K562 treated with DMSO at 1 percent for 12 hours (cell line): ENCODE measurements around the gene GOLGA6L9. TPM values are rescaled to one million over a fixed set of nuclear protein-coding genes. Genes with fewer than 3 reads are reported as not detected.

Experiments
- total RNA-seq: library from RNA; unstranded; fragments of 300-600 nt; gene quantifications from 2 replicates; pipeline ENCODE4 v1.2.3, GENCODE V29; 2022; ENCODE audit not compliant: insufficient read depth

GOLGA6L9 gene
- 1.4 and 4.1 TPM in 2 replicates for total RNA-seq

GRCh38 chr15:82429693-82430092 lies at the start of gene GOLGA6L9:
Gene GOLGA6L9, plus strand, starts transcription at chr15:82429816. Its CDS starts 264 bp downstream, at chr15:82430080.

Other genes with a start within 250 kb of the GOLGA6L9 start
- 9.4 and 11.8 TPM in 2 replicates for gene EFL1, start 167.1 kb upstream of the GOLGA6L9 start, total RNA-seq
- gene SAXO2, start 167.0 kb upstream of the GOLGA6L9 start, total RNA-seq, result 5.9 and 7.2 TPM in 2 replicates
- gene GOLGA6L10, start 80.3 kb upstream of the GOLGA6L9 start, total RNA-seq, result 2.2 TPM in 1 of 2 replicates, not detected in the other
- gene RPS17, start 110.6 kb downstream of the GOLGA6L9 start, total RNA-seq, result 7,294 and 9,274 TPM in 2 replicates
- gene CPEB1, start 217.5 kb downstream of the GOLGA6L9 start, total RNA-seq, result 4.9 and 12.6 TPM in 2 replicates